A549 (cell line): ENCODE results near the gene VPS35L. TPM values are rescaled to one million over a fixed set of nuclear protein-coding genes. Genes with fewer than 3 reads are reported as not detected.

Experiments
- ATAC-seq, 2 experiments: fragments of 200-7000 bp in 1 of 2; fragments of >200 bp in 1 of 2; cut with Nextera tagmentation in 1 of 2; cut with Tn5 transposase in 1 of 2; 3 replicates each; pipeline versions ENCODE4 v1.8.0 to v1.9.1; 2018 to 2020; ENCODE audit warnings: mild to moderate bottlenecking in 1 of 2, moderate library complexity in 1 of 2
- CTCF ChIA-PET: fragments of 300-600 bp; sonication (Branson Sonifier 250); formaldehyde crosslinking; extraction: SDS; loops from one replicate; lab custom pipeline; 2021; ENCODE audit warnings: antibody characterized with exemption, inconsistent platforms; lab: Yijun Ruan, JAX
- POLR2A ChIA-PET: fragments of 350-600 bp; formaldehyde crosslinking; extraction: SDS; loops from one replicate; lab custom pipeline; 2021; ENCODE audit warnings: antibody characterized with exemption, inconsistent platforms; lab: Yijun Ruan, JAX
- DNase-seq, 2 experiments: peaks; one replicate each; pipeline versions ENCODE4 v3.0.0 to v3.0.0-alpha.2; 2011 to 2016; ENCODE audit warnings: low read depth in 1 of 2, low spot score in 1 of 2
- FAIRE-seq: peaks from 2 replicates; lab custom pipeline; 2011; peaks lifted over from hg19 to GRCh38; lab: Jason Lieb, UNC
- H3K27ac ChIP-seq, 2 experiments: fragments of >200 bp; sonication (Bioruptor Twin); formaldehyde crosslinking; 3 replicates each; pipeline ENCODE4 v1.5.1; 2016 to 2017
- H3K4me1 ChIP-seq: fragments of >200 bp; sonication (Bioruptor Twin); formaldehyde crosslinking; 3 replicates; pipeline ENCODE4 v1.6.1; 2016
- H3K4me2 ChIP-seq: fragments of >200 bp; sonication (Bioruptor Twin); formaldehyde crosslinking; 3 replicates; pipeline ENCODE4 v1.6.1; 2016
- H3K4me3 ChIP-seq: fragments of >200 bp; sonication (Bioruptor Twin); formaldehyde crosslinking; 3 replicates; pipeline ENCODE4 v1.5.1; 2016
- H3K9me3 ChIP-seq: fragments of >200 bp; sonication (Bioruptor Twin); formaldehyde crosslinking; 3 replicates; pipeline ENCODE4 v1.6.1; 2016
- CHD2 ChIP-seq: fragments of 150-350 bp; IDR thresholded peaks from 2 replicates; pipeline ENCODE4 v1.6.1; 2014; ENCODE audit warnings: low read length; ENCODE audit not compliant: partially characterized antibody
- E2F6 ChIP-seq: IDR thresholded peaks from 2 replicates; pipeline ENCODE4 v1.6.1; 2012; ENCODE audit warnings: low read depth, borderline replicate concordance
- FOXS1 ChIP-seq: fragments of 250-450 bp; sonication (Bioruptor Pico); IDR thresholded peaks from 2 replicates; pipeline ENCODE4 v1.5.0; 2020; ENCODE audit warnings: mild to moderate bottlenecking, moderate library complexity
- HOXA7 ChIP-seq: fragments of 250-450 bp; sonication (Bioruptor Pico); IDR thresholded peaks from 2 replicates; pipeline ENCODE4 v1.5.0; 2020; ENCODE audit warnings: mild to moderate bottlenecking, moderate library complexity
- JUNB ChIP-seq: fragments of >200 bp; sonication (Bioruptor Twin); formaldehyde crosslinking; IDR thresholded peaks from 2 replicates; pipeline ENCODE4 v1.6.1; 2016
- KDM1A ChIP-seq: fragments of 200-600 bp; sonication (generic); IDR thresholded peaks from 2 replicates; pipeline ENCODE4 v1.6.1; 2016; ENCODE audit warnings: low read depth, mild to moderate bottlenecking
- NFE2L2 ChIP-seq: fragments of 150-350 bp; conservative IDR thresholded peaks from 2 replicates; pipeline ENCODE4 v1.6.1; 2014; ENCODE audit warnings: low read length
- NR3C1 ChIP-seq: fragments of >200 bp; sonication (Bioruptor Twin); formaldehyde crosslinking; IDR thresholded peaks from 3 replicates; pipeline ENCODE4 v1.6.1; 2017
- PHF8 ChIP-seq: fragments of 200-600 bp; sonication (generic); IDR thresholded peaks from 2 replicates; pipeline ENCODE4 v1.6.1; 2016; ENCODE audit warnings: low read depth, mild to moderate bottlenecking, antibody characterized with exemption, moderate library complexity, borderline replicate concordance
- POLR2A ChIP-seq: IDR thresholded peaks from 2 replicates; pipeline ENCODE4 v1.6.1; 2012; ENCODE audit warnings: mild to moderate bottlenecking, low read length
- RAD21 ChIP-seq, 2 experiments: fragments of >200 bp in 1 of 2; sonication (Bioruptor Twin) in 1 of 2; formaldehyde crosslinking in 1 of 2; IDR thresholded peaks in 1 of 2; conservative IDR thresholded peaks in 1 of 2; 2 replicates in 1 of 2; 3 replicates in 1 of 2; pipeline ENCODE4 v1.6.1; 2012 to 2018; ENCODE audit warnings: inconsistent platforms in 1 of 2
- REST ChIP-seq: fragments of 200-600 bp; sonication (generic); IDR thresholded peaks from 2 replicates; pipeline ENCODE4 v1.6.1; 2016; ENCODE audit warnings: antibody characterized with exemption, mild to moderate bottlenecking, moderate library complexity
- TP53 ChIP-seq: fragments of 250-450 bp; sonication (Bioruptor Pico); IDR thresholded peaks from 2 replicates; pipeline ENCODE4 v1.5.0; 2021; ENCODE audit warnings: mild to moderate bottlenecking, moderate library complexity
- ZNF302 ChIP-seq: fragments of 250-450 bp; sonication (Bioruptor Pico); IDR thresholded peaks from 2 replicates; pipeline ENCODE4 v1.9.0; 2021; ENCODE audit warnings: inconsistent platforms, mild to moderate bottlenecking, moderate library complexity
- WGBS: methylation state at CpG from one replicate; pipeline ENCODE4 v1.1.6; 2017; ENCODE audit errors: missing lambda C conversion rate; 5-methylcytosine and 5-hydroxymethylcytosine counted together
- polyA plus RNA-seq, 4 experiments: library from polyadenylated mRNA; depleted of rRNA in 3 of 4; stranded (reverse); fragments of >200 nt; fragmentation: RNase III in 1 of 4; extraction: RNeasy Plus Mini Kit Qiagen cat#74134 plus additional on column Dnase treatment in 1 of 4; gene quantifications; 2 replicates in 3 of 4; 3 replicates in 1 of 4; pipeline ENCODE4 v1.2.3, GENCODE V29; 2011 to 2017

Gene VPS35L
- polyA plus RNA-seq, 2 of the 4 experiments (the other 2 are of a cell fraction), result 38.4 to 47.7 TPM

GRCh38 chr16:19708296-19709205 lies 153.0 kb downstream of the VPS35L start:
- no peak overlapping the region for H3K4me2 ChIP-seq
- H3K27ac ChIP-seq, result peak overlapping the region in 1 of 2 experiments; percentile 7; a peak in 1 of 6 replicates
- no peak for TF ChIP-seq E2F6
- no peak for TF ChIP-seq ZNF302 (CRISPR knock-in tag)
- TF ChIP-seq NFE2L2, result no peak
- TF ChIP-seq KDM1A, result no peak
- CTCF ChIA-PET, result interaction anchor here (2.9 kb wide), 1 partner anchor 178 kb away, joined by 13 read pairs; no protein-coding TSS in a partner anchor
- DNase-seq (no peak), ATAC-seq (peak; percentile 15 to 18; a peak in 3 of 6 replicates), FAIRE-seq (no peak)
- H3K4me1 ChIP-seq, result peaks cover 17% of the 10 kb centered on the region; the same call in 2 of the 3 replicates
- no peak overlapping the region for H3K4me3 ChIP-seq
- H3K9me3 ChIP-seq, result no peaks in the 10 kb centered on the region
- WGBS, result 93% methylated on average over 18 of the region's 18 CpGs
- POLR2A ChIA-PET, result interaction anchor here (0.6 kb wide), 1 partner anchor 166 kb away, joined by 3 read pairs; no protein-coding TSS in a partner anchor

- POLR2A ChIA-PET, result interaction anchor here (0.6 kb wide), 1 partner anchor 167 kb away, joined by 3 read pairs; no protein-coding TSS in a partner anchor
- ATAC-seq (no peak; a peak in 1 of 6 replicates), FAIRE-seq (no peak), DNase-seq (no peak)
- no peak overlapping the region for H3K4me2 ChIP-seq
- H3K4me3 ChIP-seq, result no peak overlapping the region
- no peak overlapping the region for H3K27ac ChIP-seq
- WGBS, result 95% methylated on average over 22 of the region's 22 CpGs
- H3K4me1 ChIP-seq, result peaks cover 13% of the 10 kb centered on the region; the same call in 2 of the 3 replicates
- no peaks in the 10 kb centered on the region for H3K9me3 ChIP-seq
- CTCF ChIA-PET, result interaction anchor here (0.6 to 2.9 kb wide), 4 partner anchors 10 to 177 kb away, joined by 3 to 13 read pairs (median 3); partner anchors contain the start of gene GPRC5B
- TF ChIP-seq REST (no peak), TP53 (CRISPR knock-in tag) (no peak), HOXA7 (CRISPR knock-in tag) (no peak), FOXS1 (CRISPR knock-in tag) (no peak), JUNB (no peak), ZNF302 (CRISPR knock-in tag) (no peak), NR3C1 (no peak), PHF8 (no peak), POLR2A (no peak), CHD2 (no peak), RAD21 (conservative IDR thresholded peaks at IDR 0.05 in 1 of 2, IDR thresholded peaks at IDR 0.05 in 1 of 2) (no peak)
Observed at GRCh38 chr16:19709381-19710136, 154.1 kb downstream of the VPS35L start.
